HCT116 (cell line): Measurements from ENCODE around the gene IL20. TPM values are rescaled to one million over a fixed set of nuclear protein-coding genes. Genes with fewer than 3 reads are reported as not detected.

Experiments
- ATAC-seq: fragments of 200-7000 bp; cut with Tn5 transposase; 2 replicates; pipeline ENCODE4 v1.9.1; 2020; ENCODE audit warnings: mild to moderate bottlenecking, moderate library complexity
- BruUV-seq: library from RNA; stranded (reverse); fragments of 400-500 nt; replicated peaks from 2 replicates; lab custom pipeline; 2021; lab: Mats Ljungman, UMichigan
- CTCF ChIA-PET: fragments of 300-600 bp; sonication (Branson Sonifier 250); formaldehyde crosslinking; loops from one replicate; lab custom pipeline; 2021; ENCODE audit warnings: antibody characterized with exemption; lab: Charles Lee
- POLR2A ChIA-PET: fragments of 300-600, 350-600 bp; sonication (Branson Sonifier 250); formaldehyde crosslinking; loops from one replicate; lab custom pipeline; 2021; ENCODE audit warnings: antibody characterized with exemption; lab: Charles Lee
- RAD21 ChIA-PET, 2 experiments: fragments of 300-600 bp; sonication (Branson Sonifier 250); formaldehyde crosslinking; loops; one replicate each; lab custom pipeline; 2023; ENCODE audit warnings: low total read pairs in 2 of 2; ENCODE audit not compliant: uncharacterized antibody in 2 of 2, unreplicated experiment in 2 of 2, low non-redundant PET in 1 of 2; lab: Charles Lee
- DNase-seq: peaks from one replicate; pipeline ENCODE4 v3.0.0-alpha.2; 2010; ENCODE audit warnings: low read depth, low spot score
- H2AFZ ChIP-seq: fragments of 200-600 bp; shearing (Covaris generic), sonication (generic); 2 replicates; pipeline ENCODE4 v1.6.1; 2017; ENCODE audit warnings: low read depth, mixed run types, mixed read lengths, antibody characterized with exemption, low read length; ENCODE audit not compliant: poor library complexity, severe bottlenecking
- H3K27ac ChIP-seq: 2 replicates; pipeline ENCODE4 v1.5.1; 2012; ENCODE audit warnings: low read depth, low read length
- H3K27me3 ChIP-seq: fragments of 200-600 bp; sonication (generic); 2 replicates; pipeline ENCODE4 v1.6.1; 2016; ENCODE audit warnings: mixed run types, low read length, mixed read lengths; ENCODE audit not compliant: insufficient read depth
- H3K36me3 ChIP-seq, 2 experiments: fragments of 200-500 bp in 1 of 2; fragments of 200-600 bp in 1 of 2; sonication (Bioruptor generic) in 1 of 2; sonication (generic) in 1 of 2; 2 replicates each; pipeline versions ENCODE4 v1.5.1 to v1.6.1; 2014 to 2016; ENCODE audit warnings: low read length in 2 of 2, inconsistent platforms in 1 of 2, mixed read lengths in 1 of 2, mixed run types in 1 of 2; ENCODE audit not compliant: insufficient read depth in 2 of 2, control insufficient read depth in 1 of 2
- H3K4me1 ChIP-seq, 2 experiments: fragments of 200-600 bp in 1 of 2; sonication (generic) in 1 of 2; 2 replicates each; pipeline versions ENCODE4 v1.5.1 to v1.6.1; 2012 to 2017; ENCODE audit warnings: low read length in 2 of 2, inconsistent platforms in 1 of 2, mild to moderate bottlenecking in 1 of 2, mixed read lengths in 1 of 2, mixed run types in 1 of 2, moderate library complexity in 1 of 2; ENCODE audit not compliant: insufficient read depth in 2 of 2, control insufficient read depth in 1 of 2
- H3K4me2 ChIP-seq: fragments of 200-600 bp; sonication (generic); 2 replicates; pipeline ENCODE4 v1.6.1; 2017; ENCODE audit warnings: mixed run types, low read length, mixed read lengths
- H3K4me3 ChIP-seq, 2 experiments: fragments of 200-600 bp in 1 of 2; sonication (generic) in 1 of 2; replicated peaks in 1 of 2; 2 replicates each; pipeline ENCODE4 v1.5.1; 2011 to 2016; ENCODE audit warnings: low read length in 2 of 2, control low read depth in 1 of 2, low read depth in 1 of 2, mild to moderate bottlenecking in 1 of 2, mixed read lengths in 1 of 2, mixed run types in 1 of 2
- H3K79me2 ChIP-seq: fragments of 200-600 bp; sonication (generic); 2 replicates; pipeline ENCODE4 v1.6.1; 2017; ENCODE audit warnings: mild to moderate bottlenecking, mixed run types, low read length, moderate library complexity, mixed read lengths; ENCODE audit not compliant: insufficient read depth
- H3K9ac ChIP-seq: fragments of 200-600 bp; sonication (generic); 2 replicates; pipeline ENCODE4 v1.6.1; 2016; ENCODE audit warnings: low read length, mixed read lengths
- H3K9me2 ChIP-seq: fragments of 200-600 bp; sonication (generic), shearing (Covaris generic); 2 replicates; pipeline ENCODE4 v1.6.1; 2017; ENCODE audit warnings: mixed run types, mild to moderate bottlenecking, moderate library complexity; ENCODE audit not compliant: insufficient read depth
- H3K9me3 ChIP-seq, 2 experiments: fragments of 200-500 bp in 1 of 2; fragments of 200-600 bp in 1 of 2; sonication (Bioruptor generic) in 1 of 2; sonication (generic) in 1 of 2; 2 replicates each; pipeline ENCODE4 v1.6.1; 2014 to 2017; ENCODE audit warnings: low read length in 2 of 2, mixed read lengths in 2 of 2, inconsistent platforms in 1 of 2, low read depth in 1 of 2, mild to moderate bottlenecking in 1 of 2, mixed run types in 1 of 2, moderate library complexity in 1 of 2; ENCODE audit not compliant: control insufficient read depth in 1 of 2, insufficient read depth in 1 of 2
- H4K20me1 ChIP-seq: fragments of 200-600 bp; sonication (generic), shearing (Covaris generic); 2 replicates; pipeline ENCODE4 v1.6.1; 2017; ENCODE audit warnings: mixed run types, mild to moderate bottlenecking, moderate library complexity; ENCODE audit not compliant: insufficient read depth
- EZH2phosphoT487 ChIP-seq: fragments of 200-600 bp; IDR thresholded peaks from 2 replicates; pipeline ENCODE4 v1.6.1; 2018; ENCODE audit warnings: antibody characterized with exemption, borderline replicate concordance
- FOSL1 ChIP-seq: IDR thresholded peaks from 2 replicates; pipeline ENCODE4 v1.6.1; 2012; ENCODE audit warnings: low read depth
- POLR2A ChIP-seq: IDR thresholded peaks from 2 replicates; pipeline ENCODE4 v1.7.0; 2011; ENCODE audit warnings: borderline replicate concordance; ENCODE audit not compliant: insufficient read depth, insufficient read length; ENCODE audit errors: extremely low read depth
- RAD21 ChIP-seq: IDR thresholded peaks from 2 replicates; pipeline ENCODE4 v1.6.1; 2012; ENCODE audit warnings: low read depth, mild to moderate bottlenecking
- SIN3A ChIP-seq: IDR thresholded peaks from 2 replicates; pipeline ENCODE4 v1.6.1; 2012; ENCODE audit warnings: low read depth
- SP1 ChIP-seq: IDR thresholded peaks from 2 replicates; pipeline ENCODE4 v1.6.1; 2012; ENCODE audit warnings: low read depth
- TCF7L2 ChIP-seq: IDR thresholded peaks from 2 replicates; pipeline ENCODE4 v1.7.0; 2011; ENCODE audit warnings: borderline replicate concordance, inconsistent platforms; ENCODE audit not compliant: insufficient read depth, insufficient read length; ENCODE audit errors: extremely low read depth
- YY1 ChIP-seq: IDR thresholded peaks from 2 replicates; pipeline ENCODE4 v1.6.1; 2011; ENCODE audit warnings: low read length, low read depth, moderate library complexity, mild to moderate bottlenecking; ENCODE audit not compliant: insufficient replicate concordance; ENCODE audit errors: extremely low read depth
- ZFX ChIP-seq: fragments of 450-650 bp; IDR thresholded peaks from 2 replicates; pipeline ENCODE4 v1.6.1; 2017
- intact Hi-C: fragments of 100-400 bp; cut with micrococcal nuclease; formaldehyde crosslinking; loops from 2 replicates; pipeline ENCODE4 v1.10.0; 2022
- total RNA-seq: library from RNA; stranded (reverse); gene quantifications from one replicate; pipeline ENCODE4 v1.2.1, GENCODE V29; 2021; ENCODE audit not compliant: unreplicated experiment
- TF ChIP-seq, protein P1 (sequence below): IDR thresholded peaks from 2 replicates; pipeline ENCODE4 v1.6.1; 2011; ENCODE audit warnings: mild to moderate bottlenecking, low read length, moderate library complexity; ENCODE audit not compliant: insufficient replicate concordance; ENCODE audit errors: extremely low read depth

The IL20 gene
- total RNA-seq, 1 experiment from 2014 or later, result not detected

DNA sequence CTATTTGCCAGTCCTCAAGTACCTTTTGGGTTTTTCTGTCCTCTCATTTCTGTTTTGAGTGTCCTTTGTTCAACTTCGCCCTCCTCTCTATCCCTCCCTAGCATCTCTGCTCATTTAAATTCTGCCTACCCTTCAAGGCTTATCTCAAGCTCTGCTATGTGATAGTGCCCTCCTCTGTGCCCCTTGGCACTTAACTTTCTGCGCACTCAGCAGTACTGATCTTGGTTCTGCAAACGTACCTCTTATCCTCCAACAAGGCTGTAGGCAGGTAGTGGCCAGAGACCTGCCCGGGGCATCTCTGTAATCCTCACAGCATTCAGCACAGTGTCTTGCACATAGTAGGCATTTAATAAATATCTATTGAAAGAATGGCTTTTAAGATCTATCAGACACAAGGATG lies 5.3 kb upstream of the IL20 start:
- H3K27ac ChIP-seq, result no peak overlapping the region
- H3K9me2 ChIP-seq, result no peaks in the 10 kb centered on the region
- no peaks in the 10 kb centered on the region for H4K20me1 ChIP-seq
- no peak overlapping the region for H3K4me3 ChIP-seq
- no peak for DNase-seq
- no peak overlapping the region for H3K4me2 ChIP-seq
- no peak overlapping the region for H2AFZ ChIP-seq
- H3K79me2 ChIP-seq, result no peaks in the 10 kb centered on the region
- peaks cover 0 to 5% of the 10 kb centered on the region in 2 experiments; a peak in 2 of 4 replicates for H3K4me1 ChIP-seq
- POLR2A ChIA-PET, result no interaction called here
- H3K9ac ChIP-seq, result no peak overlapping the region
- no peaks in the 10 kb centered on the region for H3K36me3 ChIP-seq
- no peaks in the 10 kb centered on the region for H3K27me3 ChIP-seq
- no peak for TF ChIP-seq SP1
- TF ChIP-seq RAD21, result no peak
- TF ChIP-seq FOSL1, result no peak
- TF ChIP-seq YY1, result no peak
- TF ChIP-seq TCF7L2, result no peak
- TF ChIP-seq, protein P1, sequence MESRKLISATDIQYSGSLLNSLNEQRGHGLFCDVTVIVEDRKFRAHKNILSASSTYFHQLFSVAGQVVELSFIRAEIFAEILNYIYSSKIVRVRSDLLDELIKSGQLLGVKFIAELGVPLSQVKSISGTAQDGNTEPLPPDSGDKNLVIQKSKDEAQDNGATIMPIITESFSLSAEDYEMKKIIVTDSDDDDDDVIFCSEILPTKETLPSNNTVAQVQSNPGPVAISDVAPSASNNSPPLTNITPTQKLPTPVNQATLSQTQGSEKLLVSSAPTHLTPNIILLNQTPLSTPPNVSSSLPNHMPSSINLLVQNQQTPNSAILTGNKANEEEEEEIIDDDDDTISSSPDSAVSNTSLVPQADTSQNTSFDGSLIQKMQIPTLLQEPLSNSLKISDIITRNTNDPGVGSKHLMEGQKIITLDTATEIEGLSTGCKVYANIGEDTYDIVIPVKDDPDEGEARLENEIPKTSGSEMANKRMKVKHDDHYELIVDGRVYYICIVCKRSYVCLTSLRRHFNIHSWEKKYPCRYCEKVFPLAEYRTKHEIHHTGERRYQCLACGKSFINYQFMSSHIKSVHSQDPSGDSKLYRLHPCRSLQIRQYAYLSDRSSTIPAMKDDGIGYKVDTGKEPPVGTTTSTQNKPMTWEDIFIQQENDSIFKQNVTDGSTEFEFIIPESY, result no peak
- TF ChIP-seq SIN3A, result no peak
- TF ChIP-seq EZH2phosphoT487, result no peak
- TF ChIP-seq ZFX, result no peak
- no peak for TF ChIP-seq POLR2A
- TF ChIP-seq, all 23 proteins: peak for 0
- H3K9me3 ChIP-seq, result no peaks in the 10 kb centered on the region
- ChIA-PET RAD21 (no interaction called here), CTCF (no interaction called here)
- no peak for ATAC-seq
- intact Hi-C loops, result loop anchor here (5.0 kb wide), 1 partner anchor 122 kb away; no protein-coding TSS in a partner anchor
- no TSS peak for BruUV-seq
